NCI-H446 treated with DMSO at 0.1 percent for 48 hours (cell line): ENCODE measurements around the gene ERCC3.

ENCODE experiments used
- DNase-seq: peaks from one replicate; lab custom pipeline; 2025; lab: John Stamatoyannopoulos, UW

The ERCC3 gene

DNA sequence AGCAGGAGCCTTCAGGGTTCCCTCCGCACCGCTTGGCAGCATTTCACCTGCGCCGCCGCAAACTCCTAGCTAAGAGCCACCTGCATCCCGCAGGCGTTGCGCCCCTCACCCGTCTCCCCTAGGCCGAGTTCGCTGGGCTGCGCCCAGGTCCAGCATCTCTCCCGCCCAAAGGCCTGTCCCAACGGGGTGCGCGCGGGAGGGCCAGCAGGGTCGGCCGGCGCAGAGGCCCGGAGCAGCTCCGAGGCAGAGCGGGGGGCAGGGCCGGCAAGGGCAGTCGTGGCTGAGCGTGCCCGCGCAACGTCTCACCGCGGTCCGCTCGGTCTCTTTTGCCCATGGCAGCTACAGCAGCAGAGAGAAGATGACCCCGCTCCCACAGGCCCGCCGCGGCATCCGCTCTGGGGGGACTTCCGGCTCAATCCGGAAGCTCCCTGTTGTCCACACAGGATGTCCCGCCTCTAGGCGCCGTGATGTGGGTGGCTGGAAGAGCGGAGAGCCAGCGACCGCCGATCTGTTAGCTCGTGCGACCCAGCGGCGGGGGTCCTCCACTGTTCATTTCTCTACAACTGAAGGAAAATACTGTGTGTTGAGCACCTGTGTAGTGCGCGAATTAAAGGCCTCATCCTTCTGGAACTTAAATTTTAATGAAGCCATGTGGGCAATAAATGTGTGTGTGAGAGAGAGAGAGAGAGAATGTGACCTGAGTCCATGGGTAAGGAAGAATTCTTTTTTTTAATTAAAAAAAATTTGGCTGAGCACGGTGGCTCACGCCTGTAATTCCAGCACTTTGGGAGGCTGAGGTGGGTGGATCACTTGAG, at the start of gene ERCC3:
Gene ERCC3 (minus strand): TSS at position 397 of the 815 bp plus-strand sequence. CDS start 63 bp downstream, at position 334.
- DNase-seq, result peak; percentile 59

DNA sequence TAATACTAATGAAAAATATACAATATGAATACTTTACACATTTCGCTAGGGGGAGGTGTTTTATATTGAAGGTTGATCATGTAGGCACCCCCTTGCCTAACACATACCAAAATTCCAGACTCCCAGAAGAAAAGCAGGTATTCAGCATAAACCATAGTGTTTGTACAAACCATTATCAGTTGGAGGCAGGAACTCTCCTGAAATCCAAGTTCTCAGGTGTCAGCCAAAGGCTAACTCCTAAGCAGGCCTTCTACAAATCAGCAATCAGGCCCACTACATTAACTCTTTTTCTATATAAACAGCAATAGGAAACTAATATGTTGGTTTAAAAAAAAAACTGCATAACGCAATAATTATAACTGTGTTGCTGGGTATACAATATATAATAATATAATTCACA, 49.3 kb upstream of the ERCC3 start:
- DNase-seq, result no peak

DNA sequence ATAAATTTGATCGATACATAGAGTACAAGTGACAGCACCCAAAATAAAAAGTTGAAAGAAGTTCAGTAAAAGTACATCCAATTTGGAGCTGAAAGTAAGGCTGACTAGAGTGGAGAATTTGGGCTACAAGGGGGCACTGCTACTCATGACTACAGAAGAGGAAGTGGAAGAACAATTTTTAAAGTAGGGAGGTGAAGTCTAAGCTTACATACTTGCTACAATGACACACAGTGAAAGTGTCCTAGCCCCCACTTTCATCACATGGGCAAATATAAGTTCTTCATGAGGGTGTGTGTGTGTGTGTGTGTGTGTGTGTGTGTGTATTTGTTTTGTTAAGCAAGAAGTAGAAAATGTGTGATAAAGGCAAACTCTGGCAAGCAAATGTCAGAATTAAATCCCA, 48.2 kb upstream of the ERCC3 start:
- no peak for DNase-seq

DNA sequence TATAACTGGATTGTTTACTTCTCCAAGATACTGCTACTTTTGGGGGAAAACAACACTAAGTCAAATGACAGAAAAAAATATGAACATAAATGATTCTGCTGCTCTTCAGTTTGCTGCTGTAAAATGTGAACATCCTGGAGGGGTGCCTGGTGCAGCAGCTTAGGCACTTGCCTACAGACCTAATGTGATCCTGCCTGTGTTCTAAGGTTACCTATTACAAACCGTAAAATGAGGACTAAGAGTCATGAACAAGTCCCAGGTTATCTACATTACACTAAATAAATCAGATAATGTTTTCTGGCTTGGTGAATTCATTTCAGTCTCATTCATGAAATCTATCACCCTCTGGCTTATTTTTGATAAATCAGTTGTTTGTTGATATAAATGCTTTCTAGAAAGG, 38.4 kb upstream of the ERCC3 start:
- DNase-seq, result no peak

DNA sequence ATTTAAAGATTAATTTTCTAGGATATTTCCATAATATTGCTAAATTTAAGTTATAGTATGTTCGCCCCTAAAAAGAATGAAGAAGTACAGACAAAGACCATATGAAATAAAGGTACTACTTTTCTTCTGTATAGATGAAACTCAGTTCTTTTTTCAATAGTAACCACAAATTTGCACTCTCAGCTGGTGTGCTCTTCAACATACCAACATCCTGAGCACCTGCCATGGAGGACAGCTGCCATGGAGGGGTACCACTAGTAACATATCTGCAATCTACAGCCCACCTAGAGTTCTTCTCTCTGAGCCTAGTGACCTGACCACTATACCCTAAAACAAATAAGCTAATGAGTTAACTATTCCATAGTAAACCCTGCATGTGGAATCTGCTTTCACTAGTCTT, 36.8 kb upstream of the ERCC3 start:
- DNase-seq, result no peak

DNA sequence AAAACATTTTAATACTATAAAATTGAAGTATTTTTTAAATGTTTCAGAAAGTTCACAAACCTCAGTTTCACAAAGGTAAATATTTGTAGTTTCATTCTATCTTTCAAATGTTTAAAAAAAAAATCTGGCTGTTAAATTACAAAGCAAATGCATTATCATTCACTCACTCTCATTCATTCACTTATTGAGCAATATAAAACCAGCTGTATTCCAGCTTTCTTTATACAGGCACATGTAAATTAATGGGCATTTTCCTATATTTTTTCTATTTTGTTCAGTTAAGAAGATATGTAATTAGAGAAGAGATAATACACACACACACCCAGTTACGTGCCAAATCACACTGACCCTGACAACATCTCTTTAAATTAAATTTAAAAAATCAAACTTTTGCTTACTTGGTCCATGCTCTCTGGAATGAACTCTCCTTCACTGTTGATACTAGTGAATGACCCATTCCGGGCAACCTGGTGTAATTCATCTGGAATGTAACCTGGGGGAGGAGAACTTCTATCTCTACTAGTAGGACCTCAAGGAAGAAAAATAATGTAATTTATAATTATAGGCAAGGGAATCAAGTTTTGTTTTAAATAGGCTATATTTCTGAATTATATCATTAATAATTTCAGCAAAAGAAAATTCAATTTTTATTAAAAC, 32.5 kb upstream of the ERCC3 start:
- DNase-seq, result no peak

DNA sequence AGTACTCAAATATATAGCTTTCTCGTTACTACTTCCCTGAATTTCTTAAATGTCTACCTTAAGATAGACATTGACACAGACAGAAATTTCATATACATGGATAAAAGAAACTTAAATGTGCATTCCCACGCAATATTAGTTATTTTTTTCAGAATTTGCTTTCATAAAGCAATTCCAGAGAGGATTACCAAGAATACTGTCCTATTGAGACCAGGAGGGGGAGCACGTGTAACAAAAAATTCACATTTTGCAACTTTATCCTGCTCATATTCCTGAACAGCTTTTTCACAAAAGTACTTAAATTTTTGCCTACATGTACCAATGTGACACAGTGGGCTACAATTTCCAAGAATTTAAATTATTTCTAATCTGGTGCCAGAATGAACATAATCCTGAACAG, 30.7 kb upstream of the ERCC3 start:
- DNase-seq, result peak; percentile 42

DNA sequence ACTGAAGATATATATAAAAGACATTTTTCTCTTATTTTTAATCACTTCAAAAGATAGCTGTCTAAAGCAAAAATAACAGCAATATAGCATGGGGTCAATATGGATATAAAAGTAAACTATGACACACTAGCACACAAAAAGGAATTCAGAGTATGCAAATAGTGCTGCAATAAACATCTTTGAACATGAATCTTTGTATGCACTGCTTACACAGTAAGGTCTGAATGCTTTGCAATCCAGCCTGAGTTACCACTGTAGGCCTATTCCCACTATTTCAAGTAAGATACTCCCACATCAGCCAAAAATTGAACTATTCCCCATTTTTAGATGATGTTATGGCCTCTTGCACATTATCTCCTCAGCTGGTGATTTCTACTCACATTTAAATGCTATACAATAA, 27.4 kb upstream of the ERCC3 start:
- DNase-seq, result no peak

DNA sequence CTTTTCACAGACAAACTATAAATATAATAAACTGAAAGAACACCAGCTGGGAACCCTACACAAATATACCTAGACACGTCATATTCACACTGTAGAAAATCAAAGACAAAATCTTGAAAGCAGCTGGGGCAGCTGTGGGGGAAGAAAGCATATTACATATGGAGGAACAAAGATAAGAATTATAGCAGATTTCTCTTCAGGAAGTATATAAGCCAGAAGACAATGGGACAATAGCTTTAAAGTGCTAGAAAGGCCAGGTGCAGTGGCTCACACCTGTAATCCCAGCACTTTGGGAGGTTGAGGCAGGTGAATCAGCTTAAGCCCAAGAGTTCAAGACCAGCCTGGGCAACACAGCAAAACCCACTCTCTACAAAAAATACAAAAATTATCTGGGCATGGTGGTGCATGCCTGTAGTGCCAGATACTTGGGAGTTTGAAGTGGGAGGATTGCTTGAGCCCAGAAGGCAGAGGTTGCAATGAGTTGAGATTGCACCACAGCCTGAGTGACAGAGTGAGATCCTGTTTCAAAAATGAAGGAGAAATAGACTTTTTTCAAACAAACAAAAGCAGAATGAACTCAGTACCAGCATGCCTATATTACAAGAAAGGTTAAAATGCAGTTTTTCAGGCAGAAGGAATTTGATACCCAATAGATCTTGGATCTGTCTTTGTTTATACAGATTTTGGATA, 26.8 kb upstream of the ERCC3 start:
- DNase-seq, result no peak

DNA sequence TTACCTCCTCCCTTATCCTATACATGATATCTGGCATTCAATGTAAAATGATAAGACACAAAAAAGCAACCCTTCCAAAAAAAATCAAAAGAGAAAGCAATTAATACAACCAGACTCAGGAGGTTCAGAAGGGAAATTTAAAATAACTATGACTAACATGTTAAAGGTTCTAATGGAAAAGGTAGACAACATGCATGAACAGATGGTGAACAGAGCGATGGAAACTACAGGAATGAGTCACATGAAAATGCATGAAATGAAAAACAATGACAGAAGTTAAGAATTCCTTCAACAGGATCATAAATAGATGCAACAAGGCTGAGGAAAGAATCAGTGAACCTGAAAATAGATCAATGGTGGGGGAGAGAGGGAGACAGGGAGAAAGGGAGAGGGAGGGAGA, 26.1 kb upstream of the ERCC3 start:
- DNase-seq, result no peak

DNA sequence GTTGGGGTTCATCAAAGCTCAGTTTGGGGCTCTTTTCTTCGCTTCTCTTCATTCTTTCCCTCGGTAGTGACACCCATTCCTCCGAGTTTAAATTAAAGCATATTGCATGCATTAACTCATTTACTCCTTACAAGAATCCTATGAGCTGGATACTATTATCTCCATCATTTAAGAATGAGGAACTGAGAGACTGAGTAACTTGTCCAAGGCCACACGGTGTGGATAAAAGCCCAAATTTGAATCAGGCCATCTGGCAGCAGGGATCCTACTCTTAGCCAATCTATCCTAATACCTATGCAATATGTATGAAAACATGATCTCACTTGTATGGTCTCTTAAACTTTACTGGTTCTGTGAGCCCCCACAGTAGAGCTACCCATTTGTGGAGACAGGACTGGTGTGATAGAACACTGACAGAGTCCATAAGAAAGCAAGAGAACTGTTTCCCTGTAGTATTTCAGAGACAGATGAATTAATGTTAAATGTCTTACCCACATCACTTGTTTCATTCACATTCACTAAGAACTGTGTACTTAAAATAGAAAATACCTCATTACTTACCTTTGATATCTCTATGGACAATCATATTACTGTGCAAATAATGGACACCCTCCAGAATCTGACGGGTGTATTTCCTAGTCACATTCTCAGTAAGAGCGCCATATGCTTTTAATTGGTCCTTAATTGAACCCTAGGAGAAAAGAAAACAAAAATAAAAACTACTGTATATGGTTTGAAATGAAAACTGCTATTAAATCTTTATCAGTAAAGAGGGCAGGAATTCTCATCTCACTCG, 20.4 kb upstream of the ERCC3 start:
- DNase-seq, result no peak

DNA sequence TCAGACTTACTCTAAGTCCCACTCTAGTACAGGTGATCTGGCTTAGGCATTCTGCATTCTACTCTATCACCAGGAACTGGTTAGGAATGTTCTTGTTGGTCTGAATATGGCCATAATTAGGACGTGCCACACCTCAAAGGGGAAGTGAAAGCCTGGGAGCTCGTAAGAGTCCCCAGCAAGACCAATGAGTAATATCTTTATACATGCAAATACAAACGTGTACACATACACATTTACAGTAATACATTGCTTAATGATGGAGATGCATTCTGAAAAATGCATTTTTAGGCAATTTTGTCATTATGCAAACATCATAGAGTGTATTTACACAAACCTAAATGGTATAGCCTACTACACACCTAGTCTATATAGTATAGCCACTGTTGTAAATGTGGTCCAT, 19.5 kb upstream of the ERCC3 start:
- DNase-seq, result no peak

DNA sequence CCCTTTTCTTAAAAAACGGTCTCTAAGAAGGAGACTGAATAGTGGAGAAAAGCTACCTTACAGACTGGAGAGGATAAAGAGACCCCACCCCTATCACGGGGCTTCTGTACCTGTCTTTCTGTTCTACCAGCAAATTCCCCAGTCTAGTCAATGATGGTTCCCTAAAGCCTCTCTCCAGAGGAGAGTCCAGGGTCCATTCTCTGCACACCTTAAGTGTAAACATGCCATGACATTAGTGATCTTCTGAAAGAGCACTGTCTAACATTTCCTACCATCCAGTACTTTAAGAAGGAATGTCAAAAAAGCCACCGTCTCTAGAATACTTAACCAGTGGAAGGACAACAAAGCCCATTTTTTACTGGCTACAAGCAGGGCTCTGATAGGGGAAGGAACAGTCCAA, 17.0 kb upstream of the ERCC3 start:
- no peak for DNase-seq

DNA sequence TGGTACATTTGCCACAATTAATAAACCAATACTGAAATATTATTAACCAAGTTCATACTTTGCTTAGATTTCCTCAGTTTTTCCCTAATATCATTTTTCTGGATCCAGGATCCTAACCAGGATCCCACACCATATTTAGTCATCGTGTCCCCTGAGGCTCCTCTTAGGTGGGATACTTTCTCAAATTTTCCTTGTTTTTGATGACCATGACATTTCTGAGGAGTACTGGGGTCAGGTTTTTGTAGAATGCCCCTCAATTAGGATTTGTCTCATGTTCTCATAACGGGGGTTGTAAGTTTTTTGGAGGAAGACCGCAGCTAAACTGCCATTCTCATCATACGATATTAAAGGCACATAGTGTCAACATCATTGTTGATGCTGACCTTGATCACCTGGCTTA, 15.5 kb upstream of the ERCC3 start:
- no peak for DNase-seq

DNA sequence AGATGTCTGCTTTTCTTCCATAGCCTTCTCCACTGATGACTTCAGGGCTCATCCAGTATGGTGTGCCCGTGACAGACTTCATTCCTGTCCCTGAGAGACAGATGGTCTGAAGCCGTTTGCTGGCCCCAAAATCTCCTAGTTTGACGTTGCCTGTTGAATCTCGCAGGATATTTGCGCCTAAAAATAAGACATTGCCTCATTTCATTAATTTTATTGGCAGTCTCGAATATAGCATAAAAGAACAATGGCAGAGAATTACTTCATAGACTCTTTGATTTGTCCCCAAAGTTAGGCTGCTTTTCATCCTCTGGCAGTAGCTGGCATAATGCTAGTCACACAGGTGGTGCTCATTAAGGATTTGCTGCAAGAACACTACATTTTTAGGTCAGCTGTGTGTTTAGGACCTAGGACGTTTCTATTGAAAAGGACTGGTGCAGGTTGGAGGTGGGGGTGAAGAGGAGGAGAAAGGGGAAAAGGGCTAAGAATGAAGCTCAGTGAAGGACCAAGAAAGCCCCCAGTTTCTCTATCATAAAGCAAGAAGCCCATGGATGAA, 14.7 kb upstream of the ERCC3 start:
- no peak for DNase-seq

DNA sequence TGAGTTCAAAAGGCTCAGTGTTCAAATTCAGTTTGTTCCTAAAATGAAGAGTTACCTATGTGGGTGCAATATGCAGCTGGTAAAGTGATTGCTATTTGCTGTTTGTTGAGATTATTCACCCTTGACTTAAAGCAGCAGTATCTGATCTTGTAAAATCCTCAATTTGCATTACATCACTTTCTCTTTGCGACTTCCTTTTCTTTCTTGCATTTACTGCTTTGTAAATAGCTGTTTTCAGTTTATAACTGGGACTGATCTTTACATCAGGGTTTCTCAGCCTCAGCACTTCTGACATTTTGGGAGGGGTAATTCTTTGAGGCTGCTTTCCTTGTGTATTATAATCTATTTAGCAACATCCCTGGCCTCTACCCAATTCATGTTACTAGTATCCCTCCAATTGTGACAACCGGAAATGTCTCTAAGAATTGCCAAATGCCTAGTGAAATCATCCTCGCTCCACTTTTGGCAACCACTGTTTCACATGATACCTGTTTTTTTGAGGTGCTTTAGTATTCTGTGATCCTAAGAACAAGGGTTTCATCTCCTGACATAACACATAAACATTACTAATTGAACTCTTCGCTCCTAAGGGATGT, 12.1 kb upstream of the ERCC3 start:
- no peak for DNase-seq

DNA sequence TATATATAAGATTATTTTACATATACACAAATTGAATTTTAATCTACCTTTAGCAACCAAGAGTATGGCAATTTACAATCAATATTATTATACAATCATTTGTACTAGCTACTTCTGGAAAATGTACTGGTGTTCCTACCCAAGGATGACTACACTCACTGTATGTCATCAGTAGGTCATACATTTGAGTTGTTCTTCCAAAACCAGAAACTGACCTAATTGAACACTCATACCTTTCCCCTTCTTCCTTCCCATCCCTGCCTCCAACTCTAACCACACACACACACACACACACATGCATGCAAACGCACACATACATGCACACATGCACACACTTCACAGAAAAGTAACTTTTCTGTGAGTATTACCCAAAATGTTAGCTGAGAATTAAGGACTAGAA, 8.2 kb upstream of the ERCC3 start:
- DNase-seq, result no peak

DNA sequence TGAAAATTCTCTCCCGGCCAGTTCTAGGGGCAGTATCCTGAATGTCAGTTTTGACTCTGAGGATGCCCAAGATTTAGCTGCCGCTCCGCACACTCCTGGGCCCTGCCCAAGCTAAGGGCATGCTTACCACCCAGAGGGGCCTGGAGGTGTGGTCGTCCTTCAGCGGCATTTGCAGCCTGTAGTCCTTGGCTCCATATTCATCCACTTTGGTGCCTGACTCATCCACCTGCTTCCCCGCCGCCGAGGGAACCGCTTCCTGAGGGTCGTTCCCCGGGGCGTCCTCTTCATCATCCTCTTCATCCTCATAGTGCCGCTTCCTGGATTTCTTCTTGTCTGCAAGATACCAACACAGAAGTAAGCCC, 577 bp downstream of the ERCC3 start:
- DNase-seq, result no peak

DNA sequence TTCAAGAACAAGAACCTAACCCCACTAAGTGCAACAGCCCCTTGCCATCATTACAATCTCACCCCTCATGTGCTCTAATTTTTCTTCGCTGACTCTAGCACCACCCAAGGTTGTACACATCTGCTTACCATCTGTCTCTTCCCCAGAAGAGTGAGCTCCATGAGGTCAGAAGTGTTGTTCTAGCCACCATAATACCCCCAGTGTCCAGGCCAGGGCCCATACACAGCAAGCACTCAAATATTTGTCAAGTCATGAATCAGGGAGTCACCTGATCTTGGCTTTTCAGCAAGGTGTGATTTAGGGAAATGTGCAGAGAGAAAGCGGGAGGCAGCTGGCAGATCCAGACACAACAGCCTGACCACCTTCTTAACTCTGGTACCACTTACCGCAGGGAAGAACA, 5.7 kb downstream of the ERCC3 start:
- DNase-seq, result no peak

DNA sequence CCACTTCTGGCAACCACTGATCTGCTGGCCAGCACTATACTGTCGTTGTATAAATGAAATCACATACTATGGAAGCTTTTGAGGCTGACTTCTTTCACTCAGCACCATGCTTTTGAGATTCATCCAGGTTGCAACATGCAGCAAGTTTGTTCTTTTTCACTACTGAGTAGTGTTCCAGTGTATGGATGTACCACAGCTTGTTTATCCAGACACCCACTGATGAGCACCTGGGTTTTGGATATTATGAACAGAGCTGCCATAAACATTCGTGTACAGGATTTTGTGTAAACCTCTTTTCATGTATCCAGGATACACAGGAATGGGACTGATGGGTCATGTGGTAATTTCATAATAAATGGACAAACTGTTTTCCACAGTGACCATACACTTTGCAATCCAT, 10.7 kb downstream of the ERCC3 start:
- no peak for DNase-seq

DNA sequence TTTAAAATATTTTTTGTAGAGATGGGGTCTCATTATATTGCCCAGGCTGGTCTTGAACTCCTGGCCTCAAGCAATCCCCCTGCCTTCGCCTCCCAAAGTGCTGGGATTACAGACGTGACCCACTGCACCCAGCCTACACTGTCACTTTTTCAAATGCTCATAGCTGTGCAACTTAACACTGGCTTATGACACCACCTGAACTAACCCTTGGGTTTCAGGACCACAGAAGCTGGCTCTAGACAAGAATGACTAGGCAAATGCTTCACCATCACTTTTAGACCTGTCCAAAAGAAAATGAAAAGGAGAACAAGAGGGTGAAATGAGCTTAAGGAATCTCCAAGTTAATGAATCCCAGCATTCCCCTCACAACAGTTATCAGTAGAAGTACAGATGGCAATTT, 13.3 kb downstream of the ERCC3 start:
- no peak for DNase-seq

DNA sequence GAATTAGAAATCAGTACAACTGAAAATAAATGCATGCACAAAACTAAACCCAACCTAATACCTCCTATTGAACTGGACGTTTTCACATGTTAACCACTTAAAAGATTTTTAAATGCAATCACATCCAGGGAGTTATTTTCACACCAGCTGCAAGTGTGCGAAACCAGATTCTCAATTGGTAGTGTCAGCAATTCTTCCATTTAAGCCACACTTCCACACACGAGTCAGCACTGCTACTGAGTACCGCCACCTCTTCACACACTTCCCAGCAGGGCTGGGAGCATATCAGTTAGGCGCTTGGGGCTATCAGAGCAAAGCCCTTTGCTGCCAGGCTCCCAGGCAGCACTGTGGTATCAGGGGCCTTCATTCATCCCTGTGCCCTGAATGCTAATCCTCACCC, 14.2 kb downstream of the ERCC3 start:
- DNase-seq, result no peak
